Stimulated activated CD8-positive, alpha-beta memory T cell treated with anti-CD3 and anti-CD28 coated beads, Interleukin-4, amount 100 ng/mL, for 1 hour (primary cell): ENCODE measurements around the gene REST.
"Not testable (repeated sequence)": the region's sequence is repeated elsewhere in the genome, so short reads cannot be mapped to it uniquely, and the experiment has no call there.

Experiments used
- DNase-seq, 2 donors: peaks; one replicate each; pipeline ENCODE4 v3.0.0-alpha.2; 2020; ENCODE audit warnings: low read depth in 2 of 2, low spot score in 1 of 2

The REST gene

GRCh38 chr4:56907489-56908205 is at the start of gene REST:
Gene REST, plus strand, starts transcription at chr4:56907900. Its CDS starts 2,739 bp downstream, at chr4:56910639.
- peak; percentile 45 to 69 for DNase-seq

GRCh38 chr4:56859841-56860240 is 47.9 kb upstream of the REST start:
- DNase-seq, result no peak

GRCh38 chr4:56860781-56861180 is 46.9 kb upstream of the REST start:
- DNase-seq, result no peak

GRCh38 chr4:56861360-56861759 is 46.3 kb upstream of the REST start:
- no peak for DNase-seq

- no peak for DNase-seq
Measured at GRCh38 chr4:56863441-56864139, 44.1 kb upstream of the REST start.

- DNase-seq, result no peak
Measured at GRCh38 chr4:56870946-56871345, 36.8 kb upstream of the REST start.

- DNase-seq, result no peak
Measured at GRCh38 chr4:56871371-56871866, 36.3 kb upstream of the REST start.

GRCh38 chr4:56874166-56874565 is 33.5 kb upstream of the REST start:
- no peak for DNase-seq

GRCh38 chr4:56874923-56875322 is 32.8 kb upstream of the REST start:
- no peak for DNase-seq

GRCh38 chr4:56876264-56876663 is 31.4 kb upstream of the REST start:
- no peak for DNase-seq

GRCh38 chr4:56879996-56880395 is 27.7 kb upstream of the REST start:
- DNase-seq, result no peak

GRCh38 chr4:56880572-56880971 is 27.1 kb upstream of the REST start:
- no peak for DNase-seq

GRCh38 chr4:56884511-56884910 is 23.2 kb upstream of the REST start:
- not testable (repeated sequence) for DNase-seq

- no peak for DNase-seq
Measured at GRCh38 chr4:56892691-56893090, 15.0 kb upstream of the REST start.

- not testable (repeated sequence) for DNase-seq
Measured at GRCh38 chr4:56897842-56898241, 9.9 kb upstream of the REST start.

GRCh38 chr4:56900186-56900585 is 7.5 kb upstream of the REST start:
- not testable (repeated sequence) for DNase-seq

GRCh38 chr4:56902703-56903102 is 5.0 kb upstream of the REST start:
- DNase-seq, result no peak

GRCh38 chr4:56905796-56906195 is 1.9 kb upstream of the REST start:
- no peak for DNase-seq

GRCh38 chr4:56906489-56907393 is 959 bp upstream of the REST start:
- no peak for DNase-seq

GRCh38 chr4:56908206-56909085 is 746 bp downstream of the REST start:
- peak; percentile 36 to 44 for DNase-seq
